ENCODE data around the gene NUDT7.

The NUDT7 gene

DNA sequence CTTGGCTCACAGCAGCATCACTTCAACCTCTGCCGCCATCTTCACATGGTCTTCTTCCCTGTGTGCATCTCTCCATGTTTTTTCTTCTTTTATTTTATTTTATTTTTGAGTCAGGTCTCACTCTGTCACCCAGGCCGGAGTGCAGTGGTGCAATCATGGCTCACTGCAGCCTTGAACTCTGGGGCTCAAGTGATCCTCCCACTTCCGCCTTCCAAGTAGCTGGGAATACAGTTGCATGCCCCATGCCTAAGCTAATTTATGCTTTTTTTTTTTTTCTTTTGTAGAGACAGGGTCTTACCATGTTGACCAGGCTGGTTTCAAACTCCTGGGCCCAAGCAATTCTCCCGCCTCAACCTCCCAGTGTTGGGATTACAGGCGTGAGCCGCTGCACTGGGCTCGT is 1.9 kb downstream of the NUDT7 start:
- no peak for DNase-seq (ENCODE audit: low spot score)

DNA sequence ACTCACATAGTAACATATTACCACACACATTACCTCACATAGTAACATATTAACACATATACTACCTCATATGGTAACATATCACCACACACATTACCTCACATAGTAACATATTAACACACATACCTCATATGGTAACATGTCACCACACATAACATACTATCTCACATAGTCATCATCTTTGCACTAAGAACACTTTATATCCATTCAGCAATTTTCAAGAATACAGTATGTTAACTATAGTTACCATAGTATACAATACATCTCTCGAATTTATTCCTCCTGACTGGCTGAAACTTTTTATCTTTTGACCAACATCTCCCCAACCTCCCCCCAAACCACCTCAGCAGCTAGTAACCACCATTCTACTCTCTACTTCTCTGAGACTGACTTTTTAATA is 7.6 kb downstream of the NUDT7 start:
- no peak for DNase-seq (ENCODE audit: low spot score)

GRCh38 chr16:77732241-77732946 is 10.1 kb downstream of the NUDT7 start:
- DNase-seq (ENCODE audit: low spot score) = peak; percentile 12

- DNase-seq (ENCODE audit: low spot score) = no peak
These were observed 14.6 kb downstream of the NUDT7 start for GRCh38 chr16:77736879-77737278.

GRCh38 chr16:77738706-77739558 is 16.6 kb downstream of the NUDT7 start:
- no peak for DNase-seq (ENCODE audit: low spot score)

- peak; percentile 3 for DNase-seq (ENCODE audit: low spot score)
These were observed 17.2 kb downstream of the NUDT7 start for GRCh38 chr16:77739559-77739892.

DNA sequence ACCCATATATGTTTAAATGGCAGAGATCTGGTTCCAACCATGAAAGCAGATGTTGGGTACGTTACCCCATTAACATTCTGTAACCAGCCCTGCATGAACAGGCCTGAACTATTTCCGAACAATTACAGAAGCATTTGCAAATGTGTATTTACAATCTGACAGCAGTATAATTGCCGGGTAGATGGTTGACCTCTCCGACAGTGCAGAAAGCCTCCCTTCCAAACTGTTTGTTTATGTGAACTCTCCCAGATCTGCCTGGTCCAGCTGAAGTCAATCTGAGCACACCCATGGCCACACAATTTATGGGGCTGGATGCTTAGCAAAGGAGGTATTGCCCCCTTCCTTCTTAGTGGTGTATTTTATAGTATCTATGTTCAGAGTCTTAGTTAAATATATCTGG is 21.8 kb downstream of the NUDT7 start:
- DNase-seq (ENCODE audit: low spot score) = no peak

DNA sequence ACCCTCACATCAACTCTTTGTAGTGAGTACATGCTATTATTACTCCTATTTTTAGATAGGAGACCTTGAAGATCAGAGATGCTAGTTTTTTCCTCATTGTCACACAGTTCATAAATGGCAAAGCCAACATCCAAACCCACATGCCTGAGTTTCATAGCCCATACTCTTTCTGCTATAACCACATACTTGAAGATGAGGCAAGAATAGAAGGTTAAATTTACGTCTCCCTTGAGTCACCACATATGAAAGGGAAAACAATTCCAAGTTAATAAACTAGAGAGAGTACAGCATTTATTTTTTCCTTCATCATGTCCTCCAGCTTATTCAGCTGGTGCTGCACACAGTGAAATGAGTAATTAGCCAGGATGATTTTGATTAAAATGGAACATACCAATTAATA is 23.7 kb downstream of the NUDT7 start:
- DNase-seq (ENCODE audit: low spot score) = no peak

GRCh38 chr16:77748421-77749005 is 26.2 kb downstream of the NUDT7 start:
- DNase-seq (ENCODE audit: low spot score) = no peak

- no peak for DNase-seq (ENCODE audit: low spot score)
These were observed 27.1 kb downstream of the NUDT7 start for GRCh38 chr16:77749415-77749814.

DNA sequence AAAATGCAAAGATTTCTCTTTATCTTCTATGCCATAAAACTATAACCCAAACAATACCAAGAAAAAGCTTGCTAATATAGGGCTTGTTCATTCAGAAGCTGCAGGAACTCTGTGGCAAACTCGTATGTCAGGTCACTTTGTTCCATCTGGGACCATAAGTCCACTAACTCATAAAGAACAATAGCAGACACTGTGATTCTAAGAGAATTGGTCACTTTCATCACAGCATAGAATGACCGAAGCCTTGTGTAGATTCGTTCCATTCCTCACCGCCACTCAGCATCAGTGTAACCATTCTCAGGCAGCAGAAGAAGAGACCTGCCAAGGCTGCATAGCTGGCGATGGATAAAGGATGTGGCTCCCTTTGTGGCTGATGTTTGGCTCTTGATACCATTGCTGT is 35.7 kb downstream of the NUDT7 start:
- no peak for DNase-seq (ENCODE audit: low spot score)

- no peak for DNase-seq (ENCODE audit: low spot score)
These were observed 36.2 kb downstream of the NUDT7 start for GRCh38 chr16:77758508-77758907.

DNA sequence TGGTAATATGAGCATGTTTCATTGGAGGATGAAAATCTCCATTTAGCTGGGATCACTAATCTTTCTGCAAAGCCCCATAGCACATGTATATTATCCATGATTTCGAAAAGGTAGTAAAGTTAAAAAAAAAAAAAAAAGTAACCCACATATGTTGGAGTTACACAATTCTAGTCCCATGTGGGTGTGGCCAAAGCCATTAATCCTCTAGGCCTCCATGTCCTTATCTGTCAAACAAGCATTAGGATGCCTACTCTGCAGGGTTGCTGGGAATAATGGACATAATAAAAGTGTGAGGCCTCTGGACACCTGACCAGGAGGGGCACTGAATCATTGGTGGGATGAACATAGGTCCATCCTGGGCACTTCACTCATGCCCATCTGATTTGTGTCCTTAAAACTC is 36.9 kb downstream of the NUDT7 start:
- DNase-seq (ENCODE audit: low spot score) = no peak

- no peak for DNase-seq (ENCODE audit: low spot score)
These were observed 37.5 kb downstream of the NUDT7 start for GRCh38 chr16:77759821-77760220.

DNA sequence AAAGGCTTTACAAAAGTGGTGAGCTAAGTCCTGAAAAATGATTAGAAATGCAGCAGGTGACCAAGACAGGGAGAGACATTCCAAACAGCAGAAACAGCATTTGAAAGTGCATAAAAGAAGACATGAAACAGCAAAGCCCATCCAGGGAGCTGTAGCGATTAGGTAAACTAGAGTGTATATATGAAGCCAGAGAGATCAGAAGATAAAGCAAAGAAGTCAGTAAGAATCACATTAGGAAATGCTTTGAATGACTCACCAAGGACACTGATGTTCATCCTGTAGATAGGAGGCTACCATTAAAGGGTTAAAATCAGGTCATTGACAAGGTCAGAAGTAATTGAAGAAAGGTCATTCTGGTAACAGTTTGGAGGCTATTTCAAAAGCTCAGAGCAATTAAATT is 38.5 kb downstream of the NUDT7 start:
- peak; percentile 4 for DNase-seq (ENCODE audit: low spot score)

- no peak for DNase-seq (ENCODE audit: low spot score)
These were observed 38.9 kb downstream of the NUDT7 start for GRCh38 chr16:77761204-77761603.

DNA sequence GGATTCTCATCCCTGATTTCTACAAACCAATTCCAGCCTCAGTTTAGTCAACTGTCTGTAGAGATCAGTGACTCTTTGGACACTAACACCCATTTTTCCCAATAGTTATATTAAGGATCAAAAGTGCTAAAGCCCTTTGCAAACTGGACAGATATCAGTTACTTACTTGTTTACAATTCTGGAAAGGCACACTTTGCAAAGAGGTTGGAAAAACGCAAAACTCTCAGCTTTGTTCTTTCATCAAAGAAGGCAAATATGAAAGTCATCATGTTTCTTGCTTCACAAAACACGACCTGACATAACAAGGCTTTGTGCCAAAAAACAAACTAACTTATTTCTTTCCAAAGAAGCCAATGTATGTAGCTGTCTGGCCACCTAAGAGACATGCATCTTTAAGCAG is 39.9 kb downstream of the NUDT7 start:
- DNase-seq (ENCODE audit: low spot score) = no peak

DNA sequence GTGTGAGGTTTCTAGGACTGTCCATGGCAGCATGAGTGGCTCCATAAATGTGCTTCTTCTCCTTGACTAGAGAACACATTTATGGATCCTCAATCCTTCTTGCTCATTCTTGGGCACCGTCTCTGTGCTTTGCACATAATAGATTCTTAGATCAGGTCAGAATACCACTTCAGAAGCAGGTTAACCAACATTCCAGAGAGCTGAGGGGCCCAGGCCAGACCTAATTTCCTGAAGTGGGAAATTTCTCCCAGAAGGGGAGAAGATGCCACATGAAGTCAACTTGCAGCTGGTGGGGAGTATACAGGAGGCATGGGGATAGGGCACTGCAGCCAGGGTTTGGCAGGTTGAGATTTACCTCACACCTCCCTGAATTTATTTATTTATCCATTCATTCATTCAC is 41.7 kb downstream of the NUDT7 start:
- DNase-seq (ENCODE audit: low spot score) = peak; percentile 11

GRCh38 chr16:77767211-77767610 is 44.9 kb downstream of the NUDT7 start:
- no peak for DNase-seq (ENCODE audit: low spot score)

GRCh38 chr16:77767826-77768225 is 45.5 kb downstream of the NUDT7 start:
- DNase-seq (ENCODE audit: low spot score) = no peak

- DNase-seq (ENCODE audit: low spot score) = peak; percentile 18
These were observed 53.9 kb downstream of the NUDT7 start for GRCh38 chr16:77775911-77776909.

DNA sequence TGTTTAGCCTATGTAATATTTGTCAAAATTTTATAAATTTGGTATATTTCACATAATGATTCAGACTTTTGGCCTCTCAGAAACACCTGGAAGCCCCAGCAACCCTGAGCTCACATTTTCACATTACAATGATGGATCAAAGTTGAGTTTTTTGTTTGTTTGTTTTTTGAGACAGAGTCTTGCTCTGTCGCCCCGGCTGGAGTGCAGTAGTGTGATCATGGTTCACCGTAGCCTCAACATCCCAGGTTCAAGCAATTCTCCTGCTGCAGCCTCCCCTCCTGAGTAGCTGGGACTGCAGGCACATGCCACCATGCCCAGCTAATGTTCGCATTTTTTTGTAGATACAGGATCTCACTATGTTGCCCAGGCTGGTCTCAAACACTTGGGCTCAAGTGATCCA is 55.4 kb downstream of the NUDT7 start:
- DNase-seq (ENCODE audit: low spot score) = no peak

Data from kidney tubule cell (primary cell).